GM23248 (cell line): Measurements from ENCODE around the gene SLC25A1. TPM values are rescaled to one million over a fixed set of nuclear protein-coding genes. Genes with fewer than 3 reads are reported as not detected.

Experiments used
- DNase-seq: peaks from one replicate; pipeline ENCODE4 v3.0.0-alpha.2; 2015
- H2AFZ ChIP-seq: fragments of 200-600 bp; sonication (generic); 2 replicates; pipeline ENCODE4 v1.6.1; 2016; ENCODE audit warnings: antibody characterized with exemption
- H3F3A ChIP-seq: fragments of 200-600 bp; sonication (generic); 2 replicates; pipeline ENCODE4 v1.6.1; 2016; ENCODE audit warnings: mild to moderate bottlenecking, antibody characterized with exemption, mixed run types; ENCODE audit not compliant: insufficient read depth
- H3K27ac ChIP-seq: fragments of 200-600 bp; sonication (generic); 2 replicates; pipeline ENCODE4 v1.5.1; 2016; ENCODE audit warnings: mild to moderate bottlenecking
- H3K27me3 ChIP-seq: fragments of 200-600 bp; sonication (generic); replicated peaks from 2 replicates; pipeline ENCODE4 v1.6.1; 2016; ENCODE audit warnings: mild to moderate bottlenecking; ENCODE audit not compliant: insufficient read depth
- H3K36me3 ChIP-seq: fragments of 200-600 bp; sonication (generic); 2 replicates; pipeline ENCODE4 v1.6.1; 2016; ENCODE audit warnings: low read depth, mild to moderate bottlenecking
- H3K4me1 ChIP-seq: fragments of 200-600 bp; sonication (generic); 2 replicates; pipeline ENCODE4 v1.6.1; 2016; ENCODE audit warnings: mild to moderate bottlenecking; ENCODE audit not compliant: insufficient read depth
- H3K4me2 ChIP-seq: fragments of 200-600 bp; sonication (generic); one replicate; pipeline ENCODE4 v1.6.1; 2016; ENCODE audit warnings: mild to moderate bottlenecking; ENCODE audit not compliant: unreplicated experiment
- H3K4me3 ChIP-seq: fragments of 200-600 bp; sonication (generic); 2 replicates; pipeline ENCODE4 v1.5.1; 2016; ENCODE audit warnings: mild to moderate bottlenecking
- H3K79me2 ChIP-seq: fragments of 200-600 bp; sonication (generic); 2 replicates; pipeline ENCODE4 v1.6.1; 2016; ENCODE audit warnings: mild to moderate bottlenecking; ENCODE audit not compliant: insufficient read depth
- H3K9ac ChIP-seq: fragments of 200-600 bp; sonication (generic); 2 replicates; pipeline ENCODE4 v1.6.1; 2016; ENCODE audit warnings: mild to moderate bottlenecking
- H3K9me2 ChIP-seq: fragments of 200-600 bp; sonication (generic); 2 replicates; pipeline ENCODE4 v1.6.1; 2016; ENCODE audit warnings: mixed run types, mild to moderate bottlenecking, moderate library complexity; ENCODE audit not compliant: insufficient read depth
- H3K9me3 ChIP-seq: fragments of 200-600 bp; sonication (generic); one replicate; pipeline ENCODE4 v1.6.1; 2017; ENCODE audit warnings: low read depth
- H4K20me1 ChIP-seq: fragments of 200-600 bp; sonication (generic); 2 replicates; pipeline ENCODE4 v1.6.0; 2016; ENCODE audit not compliant: insufficient read depth
- EZH2 ChIP-seq: fragments of 200-600 bp; sonication (generic); IDR thresholded peaks from 2 replicates; pipeline ENCODE4 v1.6.1; 2018; ENCODE audit warnings: antibody characterized with exemption, mild to moderate bottlenecking; ENCODE audit not compliant: insufficient read depth, poor library complexity, severe bottlenecking
- EZH2phosphoT487 ChIP-seq: fragments of 200-600 bp; sonication (generic); IDR thresholded peaks from 2 replicates; pipeline ENCODE4 v1.6.1; 2018; ENCODE audit warnings: antibody characterized with exemption, moderate library complexity, mild to moderate bottlenecking, low read depth; ENCODE audit not compliant: insufficient read depth
- WGBS, 2 experiments: methylation state at CpG; one replicate each; pipeline ENCODE4 v1.1.6; 2015 to 2017; ENCODE audit warnings: low lambda C conversion rate in 2 of 2, low coverage in 1 of 2; ENCODE audit errors: missing lambda C conversion rate in 2 of 2; 5-methylcytosine and 5-hydroxymethylcytosine counted together
- in situ Hi-C: fragments of 300-500 bp; cut with MboI; formaldehyde crosslinking; loops from 2 replicates; pipeline ENCODE4 v1.15.0; 2020
- polyA plus RNA-seq: library from polyadenylated mRNA; unstranded; fragments of >200 nt; fragmentation: Nextera tagmentation; extraction: Ambion mirVana; gene quantifications from 2 replicates; pipeline ENCODE4 v1.2.1, GENCODE V29; 2016
- total RNA-seq: library from RNA; depleted of rRNA; stranded (reverse); fragments of >200 nt; shearing (Covaris generic); gene quantifications from 2 replicates; pipeline ENCODE4 v1.2.3, GENCODE V29; 2014

SLC25A1 gene
- total and polyA plus RNA-seq, 2 experiments from 2014 or later: 99.5 to 113 TPM

DNA sequence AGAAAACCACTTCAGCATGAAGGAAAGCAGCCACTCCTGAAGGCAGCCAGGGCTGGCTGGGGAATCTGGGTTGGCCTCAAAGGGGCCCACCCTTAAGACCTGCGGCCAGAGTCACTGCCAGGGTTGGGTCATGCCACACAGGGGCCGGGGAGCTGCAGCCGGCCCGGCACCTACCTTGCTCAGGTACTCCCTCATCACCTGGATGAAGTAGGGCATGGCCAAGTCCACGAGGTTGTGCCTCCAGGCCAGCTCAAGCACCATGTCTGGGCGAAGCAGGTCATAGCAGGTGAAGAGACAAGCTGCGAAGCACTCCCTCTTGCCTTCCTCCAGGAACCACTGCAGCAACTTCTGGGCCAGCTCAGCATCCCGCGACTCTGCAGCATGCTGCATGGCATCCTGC lies 4.7 kb upstream of the SLC25A1 start:
- Histone ChIP-seq H4K20me1 (no peaks in the 10 kb centered on the region), H3K9ac (no peak overlapping the region), H3K4me1 (peaks cover 5% of the 10 kb centered on the region; the same call in 1 of the 2 replicates), H3K27ac (no peak overlapping the region), H3K9me2 (no peaks in the 10 kb centered on the region), H3K27me3 (no peaks in the 10 kb centered on the region), H3F3A (no peaks in the 10 kb centered on the region), H3K9me3 (no peaks in the 10 kb centered on the region), H3K4me3 (no peak overlapping the region), H3K79me2 (no peaks in the 10 kb centered on the region), H3K4me2 (no peak overlapping the region), H2AFZ (no peak overlapping the region), H3K36me3 (no peaks in the 10 kb centered on the region; the same call in 1 of the 2 replicates)
- in situ Hi-C loops: no loop called here
- WGBS, 2 experiments: 80 to 91% methylated on average over 7 to 8 of the region's 9 CpGs
- DNase-seq: no peak
- TF ChIP-seq EZH2phosphoT487 (no peak), EZH2 (no peak)

DNA sequence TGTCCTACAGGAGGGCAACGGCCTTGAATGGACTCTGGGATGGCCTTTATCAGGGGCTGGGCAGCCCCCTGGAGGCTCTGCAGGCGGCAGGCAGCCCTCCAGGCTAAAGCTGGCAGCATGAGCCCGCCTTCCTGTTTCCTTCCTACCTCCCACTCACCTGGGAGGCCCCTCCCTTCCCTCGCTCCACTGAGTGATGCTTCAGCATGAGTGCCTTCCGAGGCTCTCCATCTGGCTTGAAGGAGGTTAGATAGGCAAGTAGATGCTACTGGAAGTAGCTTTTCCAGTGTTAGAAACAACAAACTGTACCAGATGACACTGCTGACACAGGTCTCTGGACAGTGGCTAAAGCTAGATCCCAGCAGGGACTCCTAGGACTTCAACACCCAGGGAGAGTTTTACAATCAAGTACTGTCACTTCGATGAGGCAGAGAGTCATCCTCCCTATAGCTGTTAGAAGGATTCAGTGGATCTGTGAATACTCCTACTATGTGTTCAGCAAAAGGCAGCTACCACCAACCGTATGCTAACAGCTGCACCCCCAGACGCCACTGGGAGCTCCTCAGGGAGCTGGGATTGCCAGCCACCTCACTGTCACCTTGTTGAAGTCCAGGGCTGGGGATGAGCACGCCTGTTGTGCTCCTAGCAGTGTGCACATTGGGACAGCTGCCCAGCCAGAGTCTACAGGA lies 4.1 kb upstream of the SLC25A1 start:
- Histone ChIP-seq H3K36me3 (no peaks in the 10 kb centered on the region; the same call in 1 of the 2 replicates), H3K4me3 (no peak overlapping the region), H3K27me3 (no peaks in the 10 kb centered on the region), H4K20me1 (no peaks in the 10 kb centered on the region), H3K9me2 (no peaks in the 10 kb centered on the region), H3K79me2 (peaks cover 4% of the 10 kb centered on the region), H3K9ac (no peak overlapping the region), H3F3A (no peaks in the 10 kb centered on the region), H2AFZ (no peak overlapping the region), H3K4me2 (no peak overlapping the region), H3K9me3 (no peaks in the 10 kb centered on the region), H3K4me1 (peaks cover 5% of the 10 kb centered on the region; the same call in 1 of the 2 replicates), H3K27ac (no peak overlapping the region)
- in situ Hi-C loops: no loop called here
- 70 to 76% methylated on average over 9 of the region's 9 CpGs for WGBS, 2 experiments
- DNase-seq: no peak
- TF ChIP-seq EZH2 (no peak), EZH2phosphoT487 (no peak)

DNA sequence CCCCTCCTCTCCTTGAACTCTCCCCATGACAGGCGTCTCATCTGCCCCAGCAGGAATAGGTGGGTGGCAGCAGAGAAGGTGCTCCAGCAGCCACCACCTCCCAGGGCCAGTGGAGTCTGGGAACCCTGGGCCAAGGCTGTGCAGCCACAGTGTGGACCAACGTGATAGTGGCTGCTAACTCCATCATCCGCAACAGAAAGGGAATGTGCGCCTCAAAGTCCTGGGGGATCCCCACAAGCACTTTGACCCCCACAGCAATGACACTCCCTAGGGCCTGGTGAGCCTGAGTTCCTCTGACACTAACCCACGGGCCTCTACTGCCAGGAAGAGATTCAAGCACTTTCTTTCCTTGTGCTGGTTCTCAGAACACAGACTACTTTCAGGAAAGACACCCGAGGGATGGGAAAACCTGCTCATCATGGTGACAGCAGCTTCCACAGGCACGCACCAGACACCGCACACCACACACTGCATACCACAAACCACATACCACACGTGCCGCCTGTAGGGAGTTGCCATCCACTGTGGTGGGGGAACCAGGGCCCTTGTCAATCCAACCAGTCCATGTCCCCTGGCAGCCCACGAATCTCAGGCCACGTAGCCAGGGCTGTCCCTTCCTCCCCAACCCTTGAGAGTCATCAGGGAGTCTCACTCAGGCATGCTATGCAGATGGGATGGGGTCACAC lies 3.4 kb upstream of the SLC25A1 start:
- no peak overlapping the region for H3K4me3 ChIP-seq
- 77 to 80% methylated on average over 12 of the region's 12 CpGs for WGBS, 2 experiments
- H3K4me1 ChIP-seq: peaks cover 5% of the 10 kb centered on the region; the same call in 1 of the 2 replicates
- H3K9ac ChIP-seq: no peak overlapping the region
- H3K36me3 ChIP-seq: no peaks in the 10 kb centered on the region
- H3K27ac ChIP-seq: no peak overlapping the region
- H3F3A ChIP-seq: no peaks in the 10 kb centered on the region
- H2AFZ ChIP-seq: no peak overlapping the region
- no peaks in the 10 kb centered on the region for H4K20me1 ChIP-seq
- H3K9me2 ChIP-seq: no peaks in the 10 kb centered on the region
- in situ Hi-C loops: no loop called here
- TF ChIP-seq EZH2 (no peak), EZH2phosphoT487 (no peak)
- H3K27me3 ChIP-seq: no peaks in the 10 kb centered on the region
- peaks cover 11% of the 10 kb centered on the region for H3K79me2 ChIP-seq
- no peak overlapping the region for H3K4me2 ChIP-seq
- DNase-seq: no peak
- no peaks in the 10 kb centered on the region for H3K9me3 ChIP-seq

DNA sequence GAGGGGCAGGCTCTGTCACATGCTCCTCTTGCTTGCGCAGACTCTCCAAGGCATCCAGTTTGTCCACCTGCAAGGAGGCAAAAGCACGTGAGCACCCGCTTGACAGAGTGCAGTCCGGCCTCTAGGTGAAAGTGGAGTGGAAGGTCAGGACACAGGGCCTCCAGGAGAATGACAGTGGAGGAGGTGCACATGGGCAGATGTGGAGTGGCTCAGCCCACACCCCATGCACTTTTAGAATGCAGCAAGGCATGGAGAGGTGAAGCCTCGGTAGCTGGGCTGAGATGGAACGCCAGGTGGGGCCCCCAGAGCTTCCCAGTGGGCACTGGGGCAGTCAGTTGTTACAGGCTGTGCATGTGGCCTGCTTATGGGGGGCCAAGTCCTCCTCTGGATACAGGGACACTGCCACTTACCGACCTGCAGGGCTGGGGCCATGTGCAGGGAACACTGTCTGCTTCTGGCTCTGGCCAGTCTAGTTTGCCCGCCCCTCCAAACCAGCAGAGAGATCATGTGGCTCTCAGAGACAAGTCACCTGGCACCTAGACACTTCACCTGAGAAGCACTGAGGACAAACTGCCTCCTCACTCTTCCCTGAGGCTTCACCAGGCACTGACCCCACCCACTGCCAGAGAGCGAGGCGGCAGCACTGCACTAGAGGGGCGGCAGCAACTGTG lies 2.3 kb upstream of the SLC25A1 start:
- no peaks in the 10 kb centered on the region for H3F3A ChIP-seq
- H2AFZ ChIP-seq: no peak overlapping the region
- no peak for TF ChIP-seq EZH2
- no peak for TF ChIP-seq EZH2phosphoT487
- H3K27ac ChIP-seq: no peak overlapping the region
- no peaks in the 10 kb centered on the region for H3K9me3 ChIP-seq
- H3K4me2 ChIP-seq: no peak overlapping the region
- WGBS, 2 experiments: 87 to 91% methylated on average over 11 of the region's 11 CpGs
- H3K27me3 ChIP-seq: no peaks in the 10 kb centered on the region
- H3K9me2 ChIP-seq: no peaks in the 10 kb centered on the region
- no peaks in the 10 kb centered on the region for H3K36me3 ChIP-seq
- H3K9ac ChIP-seq: no peak overlapping the region
- peaks cover 5% of the 10 kb centered on the region; the same call in 1 of the 2 replicates for H3K4me1 ChIP-seq
- peaks cover 18% of the 10 kb centered on the region for H3K79me2 ChIP-seq
- in situ Hi-C loops: no loop called here
- no peaks in the 10 kb centered on the region for H4K20me1 ChIP-seq
- no peak overlapping the region for H3K4me3 ChIP-seq
- no peak for DNase-seq
